Activated CD4-positive, alpha-beta T cell treated with anti-CD3 and anti-CD28 coated beads for 36 hours (primary cell): ENCODE results near the gene SPEG. TPM values are rescaled to one million over a fixed set of nuclear protein-coding genes. Genes with fewer than 3 reads are reported as not detected.

Experiments
- ATAC-seq: fragments of 200-7000 bp; cut with Tn5 transposase; one replicate; pipeline ENCODE4 v1.10.0; 2021; ENCODE audit warnings: mild to moderate bottlenecking, moderate library complexity
- CTCF ChIA-PET: fragments of 350-600 bp; sonication (Branson Sonifier 250); formaldehyde crosslinking; loops from one replicate; lab custom pipeline; 2021; ENCODE audit warnings: antibody characterized with exemption; lab: Charles Lee
- POLR2A ChIA-PET: fragments of 350-600 bp; sonication (Branson Sonifier 250); formaldehyde crosslinking; loops from one replicate; lab custom pipeline; 2021; ENCODE audit warnings: antibody characterized with exemption, inconsistent platforms; lab: Charles Lee
- DNase-seq: peaks from one replicate; pipeline ENCODE4 v3.0.0-alpha.2; 2020
- H3K27ac Mint-ChIP-seq: one replicate; pipeline ENCODE4 v1.8.0; 2021; ENCODE audit warnings: mixed read lengths
- H3K27me3 Mint-ChIP-seq: one replicate; pipeline ENCODE4 v1.8.0; 2021; ENCODE audit warnings: mixed read lengths
- H3K36me3 Mint-ChIP-seq: one replicate; pipeline ENCODE4 v1.8.0; 2021; ENCODE audit warnings: low read depth, mixed read lengths
- H3K4me1 Mint-ChIP-seq: one replicate; pipeline ENCODE4 v1.8.0; 2021; ENCODE audit warnings: mixed read lengths
- H3K4me3 Mint-ChIP-seq: one replicate; pipeline ENCODE4 v1.8.0; 2021; ENCODE audit warnings: mild to moderate bottlenecking, moderate library complexity, mixed read lengths
- H3K9me3 Mint-ChIP-seq: one replicate; pipeline ENCODE4 v1.8.0; 2021; ENCODE audit warnings: low read depth, mixed read lengths
- intact Hi-C, 2 experiments: fragments of 100-400 bp; cut with DNase I in 1 of 2; cut with micrococcal nuclease in 1 of 2; formaldehyde crosslinking; loops; one replicate each; pipeline versions ENCODE4 v1.14.2 to v1.15.1; 2022 to 2024; cut with DNase I, micrococcal nuclease
- total RNA-seq, 2 experiments: library from RNA; stranded (reverse); gene quantifications; one replicate each; pipeline ENCODE4 v1.2.3, GENCODE V29; 2021

Gene SPEG
- total RNA-seq, 2 experiments from 2014 or later, result 0.89 to 1.4 TPM

DNA sequence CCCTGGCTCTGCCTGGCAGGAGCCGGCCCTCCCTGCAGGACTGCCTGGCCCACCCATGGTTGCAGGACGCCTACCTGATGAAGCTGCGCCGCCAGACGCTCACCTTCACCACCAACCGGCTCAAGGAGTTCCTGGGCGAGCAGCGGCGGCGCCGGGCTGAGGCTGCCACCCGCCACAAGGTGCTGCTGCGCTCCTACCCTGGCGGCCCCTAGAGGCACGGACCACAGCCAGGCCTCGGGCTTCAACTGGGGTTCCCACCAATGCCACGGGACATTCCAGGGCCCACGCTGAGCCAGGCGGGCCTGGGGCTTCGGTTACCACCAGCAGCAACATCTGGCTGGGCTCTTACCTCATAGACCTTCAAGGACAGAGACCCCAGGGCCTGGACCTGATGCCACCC, 57.9 kb downstream of the SPEG start:
- Mint-ChIP-seq H3K4me3 (no peak overlapping the region), H3K27me3 (peaks cover 44% of the 10 kb centered on the region), H3K9me3 (no peaks in the 10 kb centered on the region), H3K36me3 (no peaks in the 10 kb centered on the region), H3K27ac (no peak overlapping the region), H3K4me1 (peaks cover 10% of the 10 kb centered on the region)
- ChIA-PET POLR2A (no interaction called here), CTCF (interaction anchor here (0.6 to 1.0 kb wide), 2 partner anchors 8 to 19 kb away, joined by 3 to 4 read pairs; no protein-coding TSS in a partner anchor)
- intact Hi-C loops, result no loop called here
- no peak for DNase-seq
- ATAC-seq, result no peak

DNA sequence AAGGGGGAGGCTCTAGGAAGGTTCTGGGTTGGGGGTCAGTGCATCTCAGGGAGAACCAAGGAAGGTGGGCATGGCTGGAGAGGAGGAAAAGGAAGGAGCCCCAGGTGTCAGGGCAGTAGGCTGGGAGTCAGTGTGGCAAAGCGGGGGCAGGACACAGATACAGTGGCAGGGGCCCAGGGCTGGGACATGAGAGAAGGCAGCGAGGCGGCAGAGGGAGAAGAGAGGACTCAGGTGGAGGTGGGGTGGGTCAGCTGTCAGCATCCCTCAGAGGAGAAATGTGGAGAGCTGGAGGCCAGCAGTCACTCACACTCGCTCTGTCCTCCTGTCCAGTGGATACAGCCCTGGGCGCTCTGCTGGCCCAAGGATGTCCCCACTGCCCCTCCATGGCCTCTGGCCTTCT, 58.4 kb downstream of the SPEG start:
- ATAC-seq, result no peak
- intact Hi-C loops, result no loop called here
- Mint-ChIP-seq H3K27ac (no peak overlapping the region), H3K4me1 (peaks cover 13% of the 10 kb centered on the region), H3K27me3 (peaks cover 45% of the 10 kb centered on the region), H3K36me3 (no peaks in the 10 kb centered on the region), H3K4me3 (no peak overlapping the region), H3K9me3 (no peaks in the 10 kb centered on the region)
- CTCF ChIA-PET, result interaction anchor here (7.0 kb wide), 1 partner anchor 35 kb away, joined by 128 read pairs; no protein-coding TSS in a partner anchor
- POLR2A ChIA-PET, result no interaction called here
- no peak for DNase-seq

- no peak overlapping the region for H3K4me3 Mint-ChIP-seq
- peaks cover 30% of the 10 kb centered on the region for H3K4me1 Mint-ChIP-seq
- no peaks in the 10 kb centered on the region for H3K9me3 Mint-ChIP-seq
- DNase-seq (no peak), ATAC-seq (no peak)
- H3K27ac Mint-ChIP-seq, result no peak overlapping the region
- peaks cover 50% of the 10 kb centered on the region for H3K27me3 Mint-ChIP-seq
- ChIA-PET CTCF (interaction anchor here (0.6 to 7.2 kb wide), 21 partner anchors 9 to 902 kb away, joined by 3 to 128 read pairs (median 4); partner anchors contain the start of genes ASIC4, CHPF and TMEM198), POLR2A (no interaction called here)
- intact Hi-C loops, result loop anchor here (1.0 to 5.0 kb wide), 3 partner anchors 35 to 598 kb away; partner anchors contain the start of genes GLB1L (in 1 of the 2) and STK16 (in 1 of the 2)
- no peaks in the 10 kb centered on the region for H3K36me3 Mint-ChIP-seq
These were observed 60.4 kb downstream of the SPEG start for GRCh38 chr2:219494952-219495530.

GRCh38 chr2:219495531-219496122, 61.0 kb downstream of the SPEG start:
- intact Hi-C loops, result loop anchor here (1.0 to 5.0 kb wide), 3 partner anchors 35 to 598 kb away; partner anchors contain the start of genes GLB1L (in 1 of the 2) and STK16 (in 1 of the 2)

GRCh38 chr2:219496247-219496824, 61.7 kb downstream of the SPEG start:
- H3K9me3 Mint-ChIP-seq, result no peaks in the 10 kb centered on the region
- intact Hi-C loops, result loop anchor here in 1 of 2 experiments (5.0 kb wide), 2 partner anchors 249 to 599 kb away; partner anchors contain the start of genes GLB1L and STK16
- POLR2A ChIA-PET, result no interaction called here

More at GRCh38 chr2:219495531-219496122, 61.0 kb downstream of the SPEG start:
- Mint-ChIP-seq H3K4me1 (peaks cover 34% of the 10 kb centered on the region), H3K27me3 (peaks cover 50% of the 10 kb centered on the region), H3K36me3 (no peaks in the 10 kb centered on the region), H3K4me3 (no peak overlapping the region), H3K27ac (no peak overlapping the region), H3K9me3 (no peaks in the 10 kb centered on the region)
- ChIA-PET POLR2A (no interaction called here), CTCF (interaction anchor here (0.5 to 7.2 kb wide), 26 partner anchors 8 to 1685 kb away, joined by 3 to 128 read pairs (median 4); partner anchors contain the start of genes ASIC4, CHPF and TMEM198)
- DNase-seq (peak; percentile 79), ATAC-seq (peak; percentile 25)

DNA sequence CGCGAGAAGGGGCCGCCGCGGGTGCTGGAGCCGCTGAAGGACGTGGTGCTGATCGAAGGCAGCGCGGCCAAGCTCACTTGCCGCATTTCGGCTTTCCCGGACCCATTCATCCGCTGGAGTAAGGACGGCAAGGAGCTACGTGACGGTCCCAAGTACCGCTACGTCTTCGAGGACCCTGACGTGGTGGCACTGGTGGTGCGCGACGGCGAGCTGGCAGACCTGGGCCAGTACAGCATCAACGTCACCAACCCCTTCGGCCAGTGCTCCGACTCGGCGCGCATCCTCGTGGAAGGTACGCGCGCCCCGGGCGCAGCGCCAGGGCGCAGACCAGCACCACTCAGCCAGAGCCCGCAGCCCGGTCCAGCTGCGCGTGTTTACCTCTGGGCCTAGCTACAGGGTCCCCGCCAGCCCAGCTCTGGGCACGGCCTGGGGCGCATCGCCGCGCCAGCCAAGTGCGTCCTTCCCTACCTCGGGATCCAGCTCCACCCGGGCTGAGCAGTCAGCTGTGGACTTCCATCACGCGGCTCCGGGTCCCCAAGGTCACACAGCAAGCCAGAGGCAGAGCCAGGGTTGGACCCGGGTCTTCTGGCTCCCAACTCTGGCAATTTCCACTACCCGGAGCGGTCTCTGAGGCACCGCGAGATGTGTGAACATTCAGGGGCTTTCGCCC, 62.3 kb downstream of the SPEG start:
- DNase-seq (peak; percentile 21), ATAC-seq (no peak)
- POLR2A ChIA-PET, result no interaction called here
- no peaks in the 10 kb centered on the region for H3K9me3 Mint-ChIP-seq
- peaks cover 48% of the 10 kb centered on the region for H3K27me3 Mint-ChIP-seq
- intact Hi-C loops, result loop anchor here in 1 of 2 experiments (5.0 kb wide), 2 partner anchors 250 to 600 kb away; partner anchors contain the start of genes GLB1L and STK16
- H3K36me3 Mint-ChIP-seq, result no peaks in the 10 kb centered on the region
- H3K27ac Mint-ChIP-seq, result no peak overlapping the region
- peaks cover 38% of the 10 kb centered on the region for H3K4me1 Mint-ChIP-seq
- CTCF ChIA-PET, result interaction anchor here (0.6 to 7.2 kb wide), 12 partner anchors 8 to 146 kb away, joined by 3 to 128 read pairs (median 5); partner anchors contain the start of gene STK11IP
- peak overlapping the region; percentile 86 for H3K4me3 Mint-ChIP-seq

More at GRCh38 chr2:219496247-219496824, 61.7 kb downstream of the SPEG start:
- no peaks in the 10 kb centered on the region for H3K36me3 Mint-ChIP-seq
- no peak overlapping the region for H3K27ac Mint-ChIP-seq
- CTCF ChIA-PET, result interaction anchor here (0.5 to 7.2 kb wide), 25 partner anchors 8 to 1686 kb away, joined by 3 to 128 read pairs (median 4); partner anchors contain the start of genes ASIC4, CHPF, STK11IP and TMEM198
- no peak for ATAC-seq
- peaks cover 35% of the 10 kb centered on the region for H3K4me1 Mint-ChIP-seq
- peaks cover 50% of the 10 kb centered on the region for H3K27me3 Mint-ChIP-seq
- DNase-seq, result no peak
- no peak overlapping the region for H3K4me3 Mint-ChIP-seq

GRCh38 chr2:219497495-219498279, 63.0 kb downstream of the SPEG start:
- no peak for ATAC-seq
- H3K27me3 Mint-ChIP-seq, result peaks cover 44% of the 10 kb centered on the region
- no peaks in the 10 kb centered on the region for H3K9me3 Mint-ChIP-seq
- CTCF ChIA-PET, result interaction anchor here (0.5 to 7.2 kb wide), 11 partner anchors 11 to 146 kb away, joined by 3 to 128 read pairs (median 4); no protein-coding TSS in a partner anchor
- H3K4me3 Mint-ChIP-seq, result peak overlapping the region; percentile 86
- peaks cover 38% of the 10 kb centered on the region for H3K4me1 Mint-ChIP-seq
- POLR2A ChIA-PET, result interaction anchor here (0.9 to 1.3 kb wide), 2 partner anchors 13 to 45 kb away, joined by 3 to 4 read pairs; partner anchors contain the start of gene CHPF
- H3K36me3 Mint-ChIP-seq, result no peaks in the 10 kb centered on the region
- intact Hi-C loops, result loop anchor here (1.0 to 5.0 kb wide), 13 partner anchors 46 to 1227 kb away; partner anchors contain the start of genes CHPF (in 2 of the 2), AAMP (in 1 of the 2), DNAJB2 (in 1 of the 2) and GLB1L (in 1 of the 2)
- no peak overlapping the region for H3K27ac Mint-ChIP-seq
- DNase-seq, result peak; percentile 46

DNA sequence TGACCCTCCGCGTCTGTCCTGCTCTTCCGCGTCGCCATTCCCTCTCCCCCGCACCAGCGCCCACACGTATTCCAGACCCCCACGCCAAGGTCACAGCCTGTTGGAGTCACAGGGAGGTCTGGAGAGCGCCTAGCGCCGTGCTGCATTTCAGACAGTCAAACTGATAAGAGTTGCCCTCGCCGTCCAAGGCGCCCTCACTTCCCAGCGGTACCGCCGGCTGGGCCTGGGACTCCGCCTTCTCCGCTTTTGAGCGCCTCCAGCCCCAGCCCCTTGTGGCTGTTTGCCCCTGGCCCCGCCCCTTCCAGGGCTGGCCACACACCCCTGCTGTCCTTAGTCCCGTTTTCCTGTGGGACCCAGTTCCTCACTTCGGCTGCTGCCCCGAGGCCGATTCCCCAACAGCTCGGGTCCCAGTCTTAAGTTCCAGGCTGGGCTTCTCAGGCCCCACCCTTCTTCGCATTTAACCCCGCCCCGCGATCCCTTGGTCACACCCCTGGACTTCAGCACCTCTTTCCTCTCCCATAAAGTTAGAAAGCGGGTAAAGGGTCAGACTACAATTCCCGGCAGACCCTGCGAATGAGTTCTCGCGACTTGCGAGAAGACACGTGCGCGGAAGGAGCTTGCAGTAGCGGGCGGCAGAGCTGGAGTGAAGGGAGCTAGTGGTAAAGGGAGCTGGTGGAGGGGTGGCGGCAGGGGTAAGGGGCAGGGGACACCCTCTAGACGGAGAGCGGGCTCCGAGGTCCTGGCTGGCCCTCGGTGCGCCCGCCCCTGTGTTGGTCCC, 63.8 kb downstream of the SPEG start, which contains the start of gene GMPPA:
Gene GMPPA, plus strand, starts transcription at position 612 of the 778 bp plus-strand sequence. CDS start 1,085 bp downstream, outside the sequence.
- Mint-ChIP-seq H3K36me3 (peaks cover 1% of the 10 kb centered on the region), H3K4me3 (peak within 1 kb of the TSS; percentile 86), H3K4me1 (peaks cover 38% of the 10 kb centered on the region), H3K27me3 (peaks cover 38% of the 10 kb centered on the region), H3K27ac (peak within 1 kb of the TSS; percentile 72), H3K9me3 (no peaks in the 10 kb centered on the region)
- DNase-seq (peak; percentile 96), ATAC-seq (peak; percentile 97)
- POLR2A ChIA-PET, result interaction anchor here (0.6 to 1.3 kb wide), 3 partner anchors 12 to 52 kb away, joined by 3 to 4 read pairs (median 3); partner anchors contain the start of gene CHPF
- CTCF ChIA-PET, result interaction anchor here (0.5 to 7.2 kb wide), 17 partner anchors 10 to 883 kb away, joined by 3 to 128 read pairs (median 4); partner anchors contain the start of gene CHPF
- intact Hi-C loops, result loop anchor here (1.0 to 5.0 kb wide), 13 partner anchors 45 to 1228 kb away; partner anchors contain the start of genes CHPF (in 2 of the 2), AAMP (in 1 of the 2), DNAJB2 (in 1 of the 2) and GLB1L (in 1 of the 2)

- CTCF ChIA-PET, result interaction anchor here (0.6 to 7.2 kb wide), 14 partner anchors 9 to 884 kb away, joined by 3 to 128 read pairs (median 4); partner anchors contain the start of gene CHPF
- peaks cover 38% of the 10 kb centered on the region for H3K4me1 Mint-ChIP-seq
- peak overlapping the region; percentile 72 for H3K27ac Mint-ChIP-seq
These were observed 64.3 kb downstream of the SPEG start for GRCh38 chr2:219499058-219499307.

More at GRCh38 chr2:219499058-219499307, 64.3 kb downstream of the SPEG start:
- POLR2A ChIA-PET, result interaction anchor here (0.6 kb wide), 1 partner anchor 52 kb away, joined by 3 read pairs; no protein-coding TSS in a partner anchor
- Mint-ChIP-seq H3K36me3 (peaks cover 5% of the 10 kb centered on the region), H3K9me3 (no peaks in the 10 kb centered on the region), H3K4me3 (peak overlapping the region; percentile 86), H3K27me3 (peaks cover 35% of the 10 kb centered on the region)
- ATAC-seq (no peak), DNase-seq (no peak)
- intact Hi-C loops, result loop anchor here (2.0 to 5.0 kb wide), 5 partner anchors 54 to 1228 kb away; partner anchors contain the start of genes AAMP (in 1 of the 2), GLB1L (in 1 of the 2), PNKD (in 1 of the 2) and STK16 (in 1 of the 2)
